ENCODE data around the gene GARNL3. TPM values are rescaled to one million over a fixed set of nuclear protein-coding genes. Genes with fewer than 3 reads are reported as not detected.

The GARNL3 gene
- total and polyA plus RNA-seq, 8 donors, result 0.76 to 35.8 (median 7.5) TPM

- TF ChIP-seq POLR2AphosphoS5 (IDR thresholded peaks at IDR 0.05), result no peak
- no peak for TF ChIP-seq POLR2A (IDR thresholded peaks at IDR 0.05)
- TF ChIP-seq EP300 (IDR thresholded peaks at IDR 0.05), result no peak
- TF ChIP-seq, protein P1, sequence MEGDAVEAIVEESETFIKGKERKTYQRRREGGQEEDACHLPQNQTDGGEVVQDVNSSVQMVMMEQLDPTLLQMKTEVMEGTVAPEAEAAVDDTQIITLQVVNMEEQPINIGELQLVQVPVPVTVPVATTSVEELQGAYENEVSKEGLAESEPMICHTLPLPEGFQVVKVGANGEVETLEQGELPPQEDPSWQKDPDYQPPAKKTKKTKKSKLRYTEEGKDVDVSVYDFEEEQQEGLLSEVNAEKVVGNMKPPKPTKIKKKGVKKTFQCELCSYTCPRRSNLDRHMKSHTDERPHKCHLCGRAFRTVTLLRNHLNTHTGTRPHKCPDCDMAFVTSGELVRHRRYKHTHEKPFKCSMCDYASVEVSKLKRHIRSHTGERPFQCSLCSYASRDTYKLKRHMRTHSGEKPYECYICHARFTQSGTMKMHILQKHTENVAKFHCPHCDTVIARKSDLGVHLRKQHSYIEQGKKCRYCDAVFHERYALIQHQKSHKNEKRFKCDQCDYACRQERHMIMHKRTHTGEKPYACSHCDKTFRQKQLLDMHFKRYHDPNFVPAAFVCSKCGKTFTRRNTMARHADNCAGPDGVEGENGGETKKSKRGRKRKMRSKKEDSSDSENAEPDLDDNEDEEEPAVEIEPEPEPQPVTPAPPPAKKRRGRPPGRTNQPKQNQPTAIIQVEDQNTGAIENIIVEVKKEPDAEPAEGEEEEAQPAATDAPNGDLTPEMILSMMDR (IDR thresholded peaks at IDR 0.05), result no peak
- Histone ChIP-seq H3K27ac (no peak overlapping the region), H3K4me3 (no peak overlapping the region), H3K4me1 (peaks cover 0 to 14% (median 6%) of the 10 kb centered on the region in 4 donors), H3K36me3 (peaks cover 0 to 56% (median 33%) of the 10 kb centered on the region in 4 donors), H3K9me3 (no peaks in the 10 kb centered on the region), H3K27me3 (no peaks in the 10 kb centered on the region)
- WGBS, 5 donors, result 70 to 92% (median 80%) methylated on average over 7 of the region's 7 CpGs
- intact Hi-C loops (cut with DNase I; ENCODE audit: low total_unique reads), result no loop called here
- DNase-seq, result no peak
These were observed 79.9 kb downstream of the GARNL3 start for GRCh38 chr9:127344368-127345000.

GRCh38 chr9:127345566-127345965 is 81.0 kb downstream of the GARNL3 start:
- Histone ChIP-seq H3K4me1 (peaks cover 0 to 11% (median 2%) of the 10 kb centered on the region in 4 donors), H3K36me3 (peaks cover 0 to 45% (median 27%) of the 10 kb centered on the region in 4 donors), H3K27me3 (no peaks in the 10 kb centered on the region), H3K9me3 (no peaks in the 10 kb centered on the region), H3K4me3 (no peak overlapping the region), H3K27ac (no peak overlapping the region)
- DNase-seq, result no peak
- intact Hi-C loops (cut with DNase I; ENCODE audit: low total_unique reads), result no loop called here
- 73 to 95% (median 87%) methylated on average over 2 to 3 of the region's 3 CpGs for WGBS, 5 donors
- TF ChIP-seq POLR2AphosphoS5 (IDR thresholded peaks at IDR 0.05) (no peak), POLR2A (IDR thresholded peaks at IDR 0.05) (no peak), EP300 (IDR thresholded peaks at IDR 0.05) (no peak)
- TF ChIP-seq, protein P1 (IDR thresholded peaks at IDR 0.05), result no peak

GRCh38 chr9:127346584-127346983 is 82.0 kb downstream of the GARNL3 start:
- Histone ChIP-seq H3K4me1 (peaks cover 0 to 1% (median 0%) of the 10 kb centered on the region in 4 donors), H3K36me3 (peaks cover 0 to 38% (median 24%) of the 10 kb centered on the region in 4 donors), H3K9me3 (no peaks in the 10 kb centered on the region), H3K27ac (no peak overlapping the region), H3K4me3 (no peak overlapping the region), H3K27me3 (no peaks in the 10 kb centered on the region)
- TF ChIP-seq EP300 (IDR thresholded peaks at IDR 0.05) (no peak), POLR2AphosphoS5 (IDR thresholded peaks at IDR 0.05) (no peak), POLR2A (IDR thresholded peaks at IDR 0.05) (no peak)
- TF ChIP-seq, protein P1 (IDR thresholded peaks at IDR 0.05), result no peak
- 87 to 92% (median 92%) methylated on average over 6 of the region's 6 CpGs for WGBS, 5 donors
- intact Hi-C loops (cut with DNase I; ENCODE audit: low total_unique reads), result no loop called here
- peak; percentile 8 to 16 for DNase-seq

DNA sequence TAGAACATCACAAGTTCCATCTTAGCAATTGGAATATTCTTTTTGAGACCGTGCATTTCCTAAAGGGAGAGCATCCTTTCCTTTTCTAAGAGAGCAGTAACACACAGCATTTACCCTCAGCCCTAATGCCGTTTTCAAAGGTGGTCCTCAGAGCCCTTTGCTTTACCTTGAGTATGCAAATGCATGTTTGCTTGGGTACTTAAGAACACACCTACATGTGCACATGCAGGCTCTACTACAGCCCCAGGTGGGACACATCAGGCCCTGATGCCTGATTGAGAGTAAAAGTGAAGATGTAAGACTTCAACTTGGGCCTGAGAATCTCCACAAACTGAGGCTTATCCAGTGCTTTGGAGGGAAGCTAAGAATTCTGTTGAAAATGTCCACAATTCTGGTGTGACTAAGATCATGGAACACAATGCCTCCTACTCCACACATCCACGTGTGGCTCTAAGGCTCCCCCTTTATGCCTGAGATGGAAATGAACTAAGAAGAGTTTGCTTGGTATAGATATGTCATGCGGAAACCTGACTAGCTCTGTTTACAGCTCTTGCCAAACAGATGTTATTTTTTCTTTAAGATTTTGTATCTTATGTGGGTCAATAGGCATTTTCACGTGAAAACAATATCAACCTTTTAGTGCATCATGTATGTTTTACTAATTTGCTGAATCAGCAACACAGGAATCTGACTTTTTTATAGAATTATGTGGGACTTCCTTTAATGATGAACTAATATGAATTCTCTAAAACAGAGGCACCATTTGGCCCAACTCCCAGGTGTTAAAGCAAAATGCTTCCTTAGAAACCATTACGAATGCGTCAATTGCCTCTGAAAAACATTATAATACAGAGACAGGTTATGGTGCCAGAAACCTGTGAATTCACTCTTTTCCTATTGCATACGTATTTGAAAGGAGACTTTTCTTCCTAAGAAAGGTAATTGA is 83.5 kb downstream of the GARNL3 start:
- TF ChIP-seq, protein P1 (IDR thresholded peaks at IDR 0.05), result peak in 5 of 7 experiments; percentile 27 to 44 (median 35)
- TF ChIP-seq POLR2A (IDR thresholded peaks at IDR 0.05), result no peak
- peak in 1 of 3 donors; percentile 14 for TF ChIP-seq POLR2AphosphoS5 (IDR thresholded peaks at IDR 0.05)
- no peak for TF ChIP-seq EP300 (IDR thresholded peaks at IDR 0.05)
- intact Hi-C loops (cut with DNase I; ENCODE audit: low total_unique reads), result no loop called here
- no peaks in the 10 kb centered on the region for H3K4me1 ChIP-seq
- no peak overlapping the region for H3K27ac ChIP-seq
- H3K27me3 ChIP-seq, result no peaks in the 10 kb centered on the region
- no peaks in the 10 kb centered on the region for H3K9me3 ChIP-seq
- H3K36me3 ChIP-seq, result peaks cover 0 to 24% (median 20%) of the 10 kb centered on the region in 4 donors
- H3K4me3 ChIP-seq, result no peak overlapping the region
- peak; percentile 21 to 79 for DNase-seq
- 59 to 76% (median 63%) methylated on average over 8 of the region's 8 CpGs for WGBS, 5 donors
